ENCODE data around the gene STIP1.

DNA sequence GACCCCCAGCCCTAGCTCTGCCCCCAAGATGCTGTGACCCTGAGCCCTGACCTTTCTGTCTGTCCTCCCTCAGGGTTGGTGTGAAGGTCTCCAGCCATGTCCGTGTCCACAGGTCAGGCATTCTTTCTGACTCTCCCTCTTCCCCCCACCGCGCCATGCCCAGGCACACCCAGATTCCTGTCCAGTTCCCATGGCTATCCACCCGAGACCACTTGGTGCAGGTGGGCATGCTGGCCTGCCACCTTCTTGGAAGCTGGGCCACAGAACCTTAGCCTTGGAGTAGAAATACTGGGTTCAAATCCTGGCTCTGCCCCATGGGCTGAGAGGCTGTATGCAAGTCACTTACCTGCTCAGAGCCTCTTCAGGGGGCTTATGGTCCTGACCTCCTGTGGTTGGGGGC lies 63.1 kb downstream of the STIP1 start:
- TF ChIP-seq, protein P1, sequence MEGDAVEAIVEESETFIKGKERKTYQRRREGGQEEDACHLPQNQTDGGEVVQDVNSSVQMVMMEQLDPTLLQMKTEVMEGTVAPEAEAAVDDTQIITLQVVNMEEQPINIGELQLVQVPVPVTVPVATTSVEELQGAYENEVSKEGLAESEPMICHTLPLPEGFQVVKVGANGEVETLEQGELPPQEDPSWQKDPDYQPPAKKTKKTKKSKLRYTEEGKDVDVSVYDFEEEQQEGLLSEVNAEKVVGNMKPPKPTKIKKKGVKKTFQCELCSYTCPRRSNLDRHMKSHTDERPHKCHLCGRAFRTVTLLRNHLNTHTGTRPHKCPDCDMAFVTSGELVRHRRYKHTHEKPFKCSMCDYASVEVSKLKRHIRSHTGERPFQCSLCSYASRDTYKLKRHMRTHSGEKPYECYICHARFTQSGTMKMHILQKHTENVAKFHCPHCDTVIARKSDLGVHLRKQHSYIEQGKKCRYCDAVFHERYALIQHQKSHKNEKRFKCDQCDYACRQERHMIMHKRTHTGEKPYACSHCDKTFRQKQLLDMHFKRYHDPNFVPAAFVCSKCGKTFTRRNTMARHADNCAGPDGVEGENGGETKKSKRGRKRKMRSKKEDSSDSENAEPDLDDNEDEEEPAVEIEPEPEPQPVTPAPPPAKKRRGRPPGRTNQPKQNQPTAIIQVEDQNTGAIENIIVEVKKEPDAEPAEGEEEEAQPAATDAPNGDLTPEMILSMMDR (IDR thresholded peaks at IDR 0.05; ENCODE audit: low read depth, low read length), result no peak
- TF ChIP-seq EZH2phosphoT487 (IDR thresholded peaks at IDR 0.05; ENCODE audit: low read depth), result no peak
